ENCODE measurements around the gene MKLN1. TPM values are rescaled to one million over a fixed set of nuclear protein-coding genes. Genes with fewer than 3 reads are reported as not detected.

MKLN1 gene
- 78.5 TPM for total RNA-seq

DNA sequence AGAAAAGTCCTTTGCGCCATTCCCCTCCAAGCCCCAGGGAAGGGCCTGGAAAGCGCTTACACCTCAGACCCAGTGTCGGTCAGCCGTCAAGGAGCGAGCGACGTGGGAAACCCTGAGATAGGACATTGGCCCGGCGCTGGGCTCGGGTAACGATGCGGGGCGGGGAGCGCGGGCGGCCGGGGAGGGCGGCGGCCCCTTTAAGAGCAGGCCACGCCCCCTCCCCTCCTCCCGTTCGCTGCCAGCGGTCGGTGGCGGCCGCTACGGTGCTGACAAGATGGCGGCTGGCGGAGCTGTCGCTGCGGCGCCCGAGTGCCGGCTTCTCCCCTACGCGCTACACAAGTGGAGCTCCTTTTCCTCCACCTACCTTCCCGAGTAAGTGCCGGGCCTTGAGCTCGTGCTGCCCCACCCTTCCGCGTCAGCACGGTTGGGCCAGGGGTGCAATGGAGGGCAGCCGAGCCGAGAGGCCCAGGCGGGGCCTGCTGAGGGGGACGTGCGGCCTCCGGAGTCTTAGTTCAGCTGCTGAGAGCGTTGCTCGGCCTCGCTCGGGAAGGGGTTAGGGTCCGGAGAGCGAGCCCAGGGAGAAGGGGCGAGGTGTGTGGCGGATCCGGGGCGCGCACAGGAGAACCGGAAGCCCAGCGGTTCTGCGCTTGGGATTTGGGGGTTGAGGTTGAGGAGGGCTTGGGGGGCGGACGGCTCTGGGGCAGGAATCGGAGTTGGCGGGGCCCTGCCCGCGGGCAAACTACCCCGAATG, at the start of gene MKLN1:
Gene MKLN1 (plus strand): TSS at position 251 of the 751 bp plus-strand sequence. CDS start 24 bp downstream, at position 275.
- Histone ChIP-seq H3K27me3 (ENCODE audit: insufficient read depth, low read length) (no peaks in the 10 kb centered on the region), H3K4me3 (ENCODE audit: low read length) (peak within 1 kb of the TSS; percentile 97), H3K4me1 (ENCODE audit: insufficient read depth, low read length) (peaks cover 30% of the 10 kb centered on the region), H3K9me3 (ENCODE audit: low read depth, low read length) (no peaks in the 10 kb centered on the region)

DNA sequence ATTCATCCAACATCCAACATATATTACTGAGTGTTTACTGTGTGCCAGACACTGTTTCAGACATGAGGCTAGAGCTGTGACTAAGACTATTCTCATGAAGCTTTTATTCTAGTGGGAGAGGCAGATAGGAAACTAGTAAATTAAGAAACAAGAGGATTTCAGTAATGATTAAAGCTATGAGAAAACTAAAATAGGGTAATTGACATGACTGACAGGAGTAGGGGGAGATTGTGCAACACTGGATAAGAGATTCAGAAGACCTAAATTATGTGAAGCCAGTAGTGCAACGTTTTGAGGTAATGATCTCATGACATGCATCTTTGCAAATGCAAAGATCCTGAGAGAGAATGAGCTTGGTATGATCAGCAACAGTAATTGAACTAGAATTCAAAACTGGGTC, 48.6 kb upstream of the MKLN1 start:
- no peaks in the 10 kb centered on the region for H3K4me1 ChIP-seq (ENCODE audit: insufficient read depth, low read length)
- no peak overlapping the region for H3K4me3 ChIP-seq (ENCODE audit: low read length)

DNA sequence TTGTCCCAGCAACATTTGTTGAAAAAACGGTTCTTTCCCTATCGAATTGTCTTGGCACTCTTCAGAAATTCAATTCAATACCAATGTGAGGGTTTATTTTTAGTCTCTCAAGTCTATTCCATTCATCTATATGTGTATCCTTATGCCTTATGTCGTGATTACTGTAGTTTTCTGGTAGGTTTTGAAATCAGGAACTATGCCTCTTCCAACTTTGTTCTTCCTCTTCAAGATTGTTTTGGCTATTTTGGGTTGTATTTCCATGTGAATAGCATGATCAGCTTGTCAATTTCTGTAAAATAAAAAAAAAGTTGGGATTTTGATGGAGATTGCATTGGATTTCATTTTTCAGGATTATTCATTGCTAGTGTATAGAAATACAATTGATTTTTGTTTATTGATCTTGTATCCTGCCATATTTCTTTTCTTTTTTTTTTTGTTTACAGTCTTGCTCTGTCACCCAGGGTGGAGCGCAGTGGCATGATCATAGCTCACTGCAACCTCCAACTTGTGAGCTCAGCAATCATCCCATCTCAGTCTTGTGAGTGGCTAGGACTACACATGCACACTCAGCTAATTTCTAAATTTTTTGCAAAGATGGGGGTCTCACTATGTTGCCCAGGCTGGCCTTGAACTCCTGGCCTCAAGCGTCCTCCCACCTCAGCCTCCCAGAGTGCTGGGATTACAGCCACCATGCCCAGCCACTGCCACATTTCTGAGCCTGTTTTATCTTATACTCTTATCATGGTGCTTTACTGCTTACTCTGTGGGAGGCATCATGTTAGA, 46.2 kb upstream of the MKLN1 start:
- H3K4me1 ChIP-seq (ENCODE audit: insufficient read depth, low read length), result no peaks in the 10 kb centered on the region
- no peaks in the 10 kb centered on the region for H3K27me3 ChIP-seq (ENCODE audit: insufficient read depth, low read length)
- H3K9me3 ChIP-seq (ENCODE audit: low read depth, low read length), result no peaks in the 10 kb centered on the region
- no peak overlapping the region for H3K4me3 ChIP-seq (ENCODE audit: low read length)

More for the DNA sequence above, 48.6 kb upstream of the MKLN1 start:
- H3K9me3 ChIP-seq (ENCODE audit: low read depth, low read length), result no peaks in the 10 kb centered on the region
- no peaks in the 10 kb centered on the region for H3K27me3 ChIP-seq (ENCODE audit: insufficient read depth, low read length)

DNA sequence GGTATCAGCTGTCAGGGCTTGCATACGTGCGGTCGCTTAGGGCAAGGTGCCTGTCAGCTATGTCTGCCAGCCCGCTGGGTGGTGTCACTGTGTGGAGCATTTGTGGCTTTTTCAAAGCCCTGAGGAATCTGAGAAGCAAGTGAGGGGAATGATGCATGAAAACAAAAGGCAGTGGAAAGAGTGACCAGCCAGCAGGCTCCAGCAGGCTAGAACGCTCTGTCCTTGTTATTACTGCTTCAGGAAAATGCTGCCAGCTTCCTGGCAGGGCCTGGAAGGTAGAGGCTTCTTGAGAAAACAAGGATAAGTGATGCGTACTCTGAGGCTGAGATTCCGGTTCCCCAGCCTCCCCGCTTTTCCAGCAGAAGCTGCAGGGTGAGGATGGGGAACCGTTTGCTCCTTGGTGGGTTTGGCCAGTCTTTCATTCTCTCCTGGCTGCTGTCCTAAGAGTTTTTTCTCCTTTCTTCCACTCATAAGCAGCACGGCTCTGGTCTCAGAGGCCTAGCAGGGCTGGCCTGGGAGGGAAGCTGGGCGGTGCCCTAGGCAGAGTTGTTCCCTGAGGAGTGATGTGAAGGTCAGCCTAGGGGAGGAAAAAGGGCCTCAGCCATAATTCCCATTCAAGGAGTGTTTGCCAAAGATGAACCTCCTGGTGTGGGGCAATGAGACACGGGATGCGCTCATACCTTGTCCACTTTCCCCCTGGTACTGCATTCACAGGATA, 42.8 kb upstream of the MKLN1 start:
- no peak overlapping the region for H3K4me3 ChIP-seq (ENCODE audit: low read length)
- no peaks in the 10 kb centered on the region for H3K27me3 ChIP-seq (ENCODE audit: insufficient read depth, low read length)
- no peaks in the 10 kb centered on the region for H3K9me3 ChIP-seq (ENCODE audit: low read depth, low read length)
- H3K4me1 ChIP-seq (ENCODE audit: insufficient read depth, low read length), result no peaks in the 10 kb centered on the region

DNA sequence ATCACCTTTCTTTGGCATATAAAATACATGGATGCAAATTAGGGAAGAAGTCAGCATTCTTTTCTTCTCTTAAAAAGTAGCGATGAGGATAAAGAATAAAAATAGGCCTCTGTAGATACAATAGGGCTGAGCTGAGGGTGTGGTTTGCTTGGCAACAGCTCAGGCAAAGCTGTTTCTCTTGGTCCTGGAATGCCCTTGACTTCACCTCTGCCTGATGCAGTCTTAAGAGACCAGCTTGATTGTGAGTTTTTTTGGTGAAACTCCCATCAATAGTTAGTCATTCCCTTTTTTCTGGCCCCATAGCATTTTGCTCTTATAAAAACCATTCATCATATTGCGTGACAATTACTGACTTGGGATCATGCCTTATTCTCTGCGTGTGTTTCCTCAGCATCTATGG, 42.1 kb upstream of the MKLN1 start:
- H3K27me3 ChIP-seq (ENCODE audit: insufficient read depth, low read length), result no peaks in the 10 kb centered on the region
- H3K4me3 ChIP-seq (ENCODE audit: low read length), result no peak overlapping the region
- H3K4me1 ChIP-seq (ENCODE audit: insufficient read depth, low read length), result no peaks in the 10 kb centered on the region
- no peaks in the 10 kb centered on the region for H3K9me3 ChIP-seq (ENCODE audit: low read depth, low read length)

DNA sequence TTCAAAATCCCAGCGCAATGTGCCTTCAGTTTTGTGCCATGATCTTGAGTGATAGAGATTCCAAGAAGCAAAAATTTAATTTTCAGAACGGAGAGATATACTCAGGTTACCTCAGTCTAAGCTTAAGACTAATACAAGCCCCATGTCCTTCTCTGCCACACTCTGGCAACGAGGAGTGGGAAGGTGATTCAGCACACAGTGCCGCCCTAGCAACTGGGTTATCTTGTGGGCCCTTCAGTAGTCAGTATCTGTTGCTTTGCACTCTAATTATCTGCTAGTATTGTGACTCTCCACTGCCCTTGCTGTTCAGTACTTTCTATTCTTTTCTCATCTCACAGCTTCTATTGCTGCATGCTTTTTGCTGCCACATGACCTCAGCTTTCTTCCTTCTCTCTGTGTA, 39.2 kb upstream of the MKLN1 start:
- H3K4me3 ChIP-seq (ENCODE audit: low read length), result no peak overlapping the region
- H3K27me3 ChIP-seq (ENCODE audit: insufficient read depth, low read length), result no peaks in the 10 kb centered on the region
- no peaks in the 10 kb centered on the region for H3K9me3 ChIP-seq (ENCODE audit: low read depth, low read length)
- no peaks in the 10 kb centered on the region for H3K4me1 ChIP-seq (ENCODE audit: insufficient read depth, low read length)

DNA sequence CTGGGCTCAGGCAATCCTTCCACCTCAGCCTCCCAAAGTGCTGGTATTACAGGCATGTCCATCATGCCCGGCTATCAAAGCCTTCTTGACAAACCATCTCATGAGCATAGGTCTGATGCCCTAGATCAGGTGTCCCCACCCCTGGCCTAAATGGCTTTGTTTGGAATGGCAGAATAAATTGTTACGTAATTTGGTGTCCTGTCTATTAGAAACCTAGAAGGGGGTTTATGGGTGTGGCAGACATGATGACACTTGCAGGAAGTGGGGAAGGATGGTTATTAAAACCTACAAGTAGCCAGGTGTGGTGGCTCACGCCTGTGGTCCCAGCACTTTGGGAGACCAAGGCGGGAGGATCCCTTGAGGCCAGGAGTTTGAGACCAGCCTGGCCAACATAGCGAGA, 38.6 kb upstream of the MKLN1 start:
- no peak overlapping the region for H3K4me3 ChIP-seq (ENCODE audit: low read length)
- no peaks in the 10 kb centered on the region for H3K9me3 ChIP-seq (ENCODE audit: low read depth, low read length)
- no peaks in the 10 kb centered on the region for H3K27me3 ChIP-seq (ENCODE audit: insufficient read depth, low read length)
- H3K4me1 ChIP-seq (ENCODE audit: insufficient read depth, low read length), result no peaks in the 10 kb centered on the region

DNA sequence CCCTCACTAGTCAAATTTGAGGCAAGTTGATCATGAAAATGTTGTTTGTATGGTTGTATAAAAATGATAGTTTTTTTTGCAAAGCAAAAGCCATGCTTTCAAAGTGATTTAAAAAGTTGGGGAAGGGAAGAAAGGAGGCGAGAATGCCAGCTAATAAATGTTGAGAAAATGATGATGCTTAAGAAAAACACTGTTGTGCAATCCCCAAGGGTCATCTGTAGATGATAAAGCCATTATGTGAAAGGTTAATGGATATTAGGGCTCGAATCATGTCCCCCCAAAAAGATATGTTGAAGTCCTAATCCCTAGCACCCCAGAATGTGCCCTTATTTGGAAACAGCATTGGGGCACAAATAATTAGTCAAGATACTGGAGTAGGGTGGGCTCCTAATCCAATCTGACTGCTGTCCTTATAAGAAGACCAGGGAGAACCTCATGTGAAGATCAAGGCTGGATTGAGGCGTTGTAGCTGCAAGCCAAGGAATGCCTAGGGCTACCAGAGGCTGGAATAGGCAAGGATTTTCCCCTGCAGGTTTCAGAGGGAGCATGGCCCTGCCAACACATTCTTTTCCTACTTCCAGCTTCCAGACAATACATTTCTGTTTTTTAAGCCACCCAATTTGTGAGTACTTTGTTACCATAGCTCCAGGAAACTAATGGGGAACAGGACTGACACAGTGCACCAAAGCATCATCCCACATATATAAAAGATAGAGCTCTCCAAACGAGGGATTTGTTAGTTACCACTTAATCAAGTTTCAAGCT, 35.4 kb upstream of the MKLN1 start:
- H3K4me3 ChIP-seq (ENCODE audit: low read length), result no peak overlapping the region
- no peaks in the 10 kb centered on the region for H3K4me1 ChIP-seq (ENCODE audit: insufficient read depth, low read length)
- H3K27me3 ChIP-seq (ENCODE audit: insufficient read depth, low read length), result no peaks in the 10 kb centered on the region
- no peaks in the 10 kb centered on the region for H3K9me3 ChIP-seq (ENCODE audit: low read depth, low read length)

DNA sequence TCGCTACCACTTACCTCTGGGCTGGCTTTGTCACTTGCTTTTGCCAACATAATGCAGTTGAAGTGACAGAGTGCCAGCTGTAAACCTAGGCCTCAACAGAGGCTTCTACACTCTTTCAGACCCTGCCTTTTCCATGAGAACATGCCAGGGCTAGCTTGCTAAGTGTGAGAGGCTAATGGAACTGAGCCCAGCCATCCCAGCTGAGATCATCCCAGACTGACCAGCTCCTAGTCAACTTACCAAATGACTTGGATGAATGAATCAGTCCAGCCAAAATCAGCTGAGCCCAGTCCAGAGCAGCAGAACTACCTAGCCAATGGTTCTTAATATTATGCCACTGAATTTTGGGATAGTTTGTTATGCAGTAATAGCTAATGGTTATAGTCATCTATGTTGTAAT, 34.7 kb upstream of the MKLN1 start:
- Histone ChIP-seq H3K4me3 (ENCODE audit: low read length) (no peak overlapping the region), H3K27me3 (ENCODE audit: insufficient read depth, low read length) (no peaks in the 10 kb centered on the region), H3K9me3 (ENCODE audit: low read depth, low read length) (no peaks in the 10 kb centered on the region), H3K4me1 (ENCODE audit: insufficient read depth, low read length) (no peaks in the 10 kb centered on the region)

DNA sequence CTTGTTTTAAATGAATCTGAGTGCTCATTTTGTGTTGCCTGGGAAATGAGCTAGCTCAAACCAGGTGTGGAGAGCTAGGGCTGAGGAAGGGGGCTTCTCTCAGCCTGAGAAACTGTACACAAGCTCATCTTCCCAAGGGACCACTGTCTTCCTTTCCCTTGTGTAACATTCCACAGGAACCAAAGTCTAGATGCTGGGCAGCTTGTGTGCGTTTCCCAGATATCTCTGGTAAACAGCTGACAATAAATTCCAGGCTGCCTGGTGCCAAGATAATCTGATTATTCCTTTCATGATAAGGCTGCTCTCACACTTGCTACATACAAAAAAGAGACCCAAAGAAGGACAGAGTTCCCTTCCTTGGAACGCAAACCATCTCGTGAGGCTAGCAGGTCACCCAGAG, 33.1 kb upstream of the MKLN1 start:
- Histone ChIP-seq H3K9me3 (ENCODE audit: low read depth, low read length) (no peaks in the 10 kb centered on the region), H3K27me3 (ENCODE audit: insufficient read depth, low read length) (no peaks in the 10 kb centered on the region), H3K4me1 (ENCODE audit: insufficient read depth, low read length) (no peaks in the 10 kb centered on the region), H3K4me3 (ENCODE audit: low read length) (no peak overlapping the region)

DNA sequence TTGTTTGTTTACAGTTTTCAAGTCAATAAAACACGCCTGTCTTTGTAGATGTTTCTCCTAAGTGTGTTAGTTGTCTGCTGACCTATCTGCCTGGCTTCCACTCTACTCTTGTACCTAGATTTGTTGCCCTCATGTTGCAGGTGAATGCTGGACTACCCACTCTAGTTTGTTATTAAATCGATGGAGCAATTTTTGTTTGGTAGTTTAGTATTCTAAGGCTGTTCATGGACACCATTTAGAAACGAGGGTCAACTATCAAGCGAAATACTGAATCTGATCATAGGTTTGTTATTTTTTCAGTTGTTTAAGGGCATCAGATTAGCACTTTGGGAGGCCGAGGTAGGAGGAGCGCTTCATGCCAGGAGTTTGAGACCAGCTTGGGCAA, 29.1 kb upstream of the MKLN1 start:
- H3K4me1 ChIP-seq (ENCODE audit: insufficient read depth, low read length), result no peaks in the 10 kb centered on the region
- no peak overlapping the region for H3K4me3 ChIP-seq (ENCODE audit: low read length)
- no peaks in the 10 kb centered on the region for H3K27me3 ChIP-seq (ENCODE audit: insufficient read depth, low read length)
- H3K9me3 ChIP-seq (ENCODE audit: low read depth, low read length), result no peaks in the 10 kb centered on the region

DNA sequence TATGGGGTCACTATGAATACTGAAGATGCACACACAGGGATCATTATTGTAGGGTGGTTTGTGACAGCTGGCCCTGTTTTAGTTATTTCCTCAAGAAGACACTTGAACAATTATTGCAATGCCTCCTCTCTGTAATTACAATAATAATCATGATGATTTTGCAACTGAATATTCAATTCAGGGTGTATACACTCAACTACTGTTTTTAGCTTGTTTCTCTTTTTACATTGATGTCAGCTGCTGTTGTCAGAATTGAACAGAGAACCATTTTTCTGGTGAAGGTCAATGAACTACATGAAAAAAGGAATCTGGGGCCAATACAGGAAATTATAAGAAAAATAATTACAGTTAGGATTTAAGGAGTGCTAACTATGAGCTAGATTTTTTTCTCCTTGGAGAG, 28.6 kb upstream of the MKLN1 start:
- Histone ChIP-seq H3K4me3 (ENCODE audit: low read length) (no peak overlapping the region), H3K27me3 (ENCODE audit: insufficient read depth, low read length) (no peaks in the 10 kb centered on the region), H3K9me3 (ENCODE audit: low read depth, low read length) (no peaks in the 10 kb centered on the region), H3K4me1 (ENCODE audit: insufficient read depth, low read length) (no peaks in the 10 kb centered on the region)

DNA sequence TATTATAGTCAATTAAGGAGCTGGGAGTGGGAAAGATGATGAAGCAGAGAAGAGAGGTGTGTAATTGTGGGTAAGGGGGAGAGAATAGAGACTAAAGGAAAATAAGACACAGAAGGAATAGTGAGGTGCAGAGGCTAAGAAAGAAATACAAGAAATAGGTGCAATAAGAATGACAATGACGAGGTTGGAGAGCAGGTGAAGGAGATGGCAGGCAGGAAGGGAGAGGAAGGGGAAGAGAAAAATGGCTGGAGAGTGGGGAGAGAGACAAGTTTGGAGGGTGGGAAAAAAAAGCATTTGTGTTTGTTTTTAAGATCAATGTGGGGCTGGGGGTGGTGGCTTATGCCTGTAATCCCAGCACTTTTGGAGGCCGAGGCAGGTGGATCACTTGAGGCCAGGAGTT, 27.6 kb upstream of the MKLN1 start:
- Histone ChIP-seq H3K27me3 (ENCODE audit: insufficient read depth, low read length) (no peaks in the 10 kb centered on the region), H3K4me3 (ENCODE audit: low read length) (no peak overlapping the region), H3K4me1 (ENCODE audit: insufficient read depth, low read length) (no peaks in the 10 kb centered on the region), H3K9me3 (ENCODE audit: low read depth, low read length) (no peaks in the 10 kb centered on the region)

DNA sequence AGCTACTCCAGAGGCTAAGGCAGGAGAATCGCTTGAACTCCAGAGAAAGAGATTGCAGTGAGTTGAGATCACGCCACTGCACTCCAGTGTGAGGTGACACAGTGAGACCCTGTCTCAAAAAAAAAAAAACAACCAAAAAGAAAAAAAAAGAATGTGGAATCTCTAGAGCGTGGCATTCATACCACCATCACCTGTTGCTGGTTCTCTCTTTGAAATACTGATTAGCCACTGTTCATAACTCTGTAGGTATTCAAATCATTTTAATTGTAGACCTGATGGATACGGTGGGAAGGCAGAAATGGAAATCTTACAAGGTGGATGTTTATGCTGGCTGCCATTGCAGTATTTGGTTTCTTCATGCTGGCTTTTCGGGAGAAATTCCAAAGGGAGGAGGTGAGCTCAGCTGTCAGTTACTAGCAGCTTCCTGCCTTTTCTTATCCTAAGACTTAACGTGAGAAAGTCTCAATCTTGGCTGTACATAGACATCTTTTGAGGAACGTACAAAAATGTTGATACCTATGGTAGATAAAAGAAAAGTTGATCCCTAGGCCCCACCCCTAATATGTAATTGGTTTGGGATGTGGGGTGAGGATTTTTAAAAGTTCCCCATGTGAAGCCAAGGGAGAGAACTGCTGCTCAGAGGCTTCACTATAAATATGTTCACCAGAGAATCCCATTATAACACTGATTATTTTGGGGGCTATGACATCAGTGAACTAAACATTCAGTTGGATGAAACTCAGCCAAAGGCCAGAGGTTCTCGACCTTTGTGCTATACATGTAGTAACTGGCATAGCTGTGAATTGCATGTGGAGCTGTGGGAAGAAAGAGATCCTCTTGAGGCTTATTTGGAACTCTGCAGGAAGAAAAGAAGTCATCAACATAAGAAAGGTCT, 26.9 kb upstream of the MKLN1 start:
- Histone ChIP-seq H3K27me3 (ENCODE audit: insufficient read depth, low read length) (no peaks in the 10 kb centered on the region), H3K4me1 (ENCODE audit: insufficient read depth, low read length) (no peaks in the 10 kb centered on the region), H3K4me3 (ENCODE audit: low read length) (no peak overlapping the region), H3K9me3 (ENCODE audit: low read depth, low read length) (no peaks in the 10 kb centered on the region)

Measured in mononuclear cell (primary cell).